ENCODE results near the gene OR6F1. TPM values are rescaled to one million over a fixed set of nuclear protein-coding genes. Genes with fewer than 3 reads are reported as not detected.
A peak's percentile ranks its signal among the peaks of the same experiment; 100 is the strongest.
"Not testable (repeated sequence)": the region's sequence is repeated elsewhere in the genome, so short reads cannot be mapped to it uniquely, and the experiment has no call there.

The OR6F1 gene
- total RNA-seq, 1 donor from 2014 or later: not detected

DNA sequence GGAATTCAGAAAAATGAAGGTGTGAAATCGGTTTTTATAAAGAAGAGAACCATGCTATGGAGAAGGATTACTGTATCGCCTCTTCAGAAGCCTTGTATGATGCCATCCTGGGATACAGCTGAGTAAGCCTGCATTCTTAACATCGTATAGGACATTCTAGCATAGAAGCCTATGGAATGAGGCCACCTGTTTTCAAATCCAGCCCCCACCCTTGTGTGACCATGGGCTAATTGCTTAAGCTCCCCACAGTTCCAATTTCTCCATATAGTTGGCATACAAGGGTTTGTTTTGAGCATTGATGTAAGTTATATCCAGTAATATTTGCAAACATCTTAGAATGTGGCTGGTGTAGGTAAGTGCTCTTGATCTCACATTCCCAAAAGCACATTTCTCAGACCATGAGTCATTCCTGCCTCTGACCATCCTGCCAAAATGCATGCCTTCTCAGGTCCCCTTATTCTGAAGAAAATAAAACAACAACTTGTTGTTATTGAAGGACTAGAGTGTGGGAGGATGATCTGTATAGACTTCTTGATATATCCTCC is 30.0 kb upstream of the OR6F1 start:
- Mint-ChIP-seq H3K9me3 (ENCODE audit: unreplicated experiment) (peaks cover 2% of the 10 kb centered on the region), H3K4me1 (ENCODE audit: low read depth, unreplicated experiment) (peaks cover 13% of the 10 kb centered on the region), H3K4me3 (ENCODE audit: unreplicated experiment) (no peak overlapping the region), H3K27ac (ENCODE audit: unreplicated experiment) (peak overlapping the region; percentile 96), H3K27me3 (ENCODE audit: low read depth, unreplicated experiment) (no peaks in the 10 kb centered on the region), H3K36me3 (ENCODE audit: low read depth, unreplicated experiment) (no peaks in the 10 kb centered on the region)
- Histone ChIP-seq H2AFZ (ENCODE audit: low read depth, low read length) (no peak overlapping the region), H3K4me3 (ENCODE audit: insufficient read depth, low read depth, low read length) (no peak overlapping the region), H3K79me2 (ENCODE audit: insufficient read depth, low read length) (no peaks in the 10 kb centered on the region), H4K20me1 (ENCODE audit: insufficient read depth, low read length) (no peaks in the 10 kb centered on the region), H3K4me2 (ENCODE audit: low read length) (peak overlapping the region; percentile 36), H3K9me3 (ENCODE audit: insufficient read depth, low read depth, low read length) (peaks cover 10% of the 10 kb centered on the region), H3K4me1 (ENCODE audit: insufficient read depth, low read length) (peaks cover 12% of the 10 kb centered on the region), H3K36me3 (ENCODE audit: insufficient read depth, low read length) (no peaks in the 10 kb centered on the region), H3K9ac (ENCODE audit: low read length) (no peak overlapping the region), H3K27me3 (ENCODE audit: insufficient read depth, low read length) (no peaks in the 10 kb centered on the region), H3K27ac (ENCODE audit: low read depth, low read length) (peak overlapping the region; percentile 80)
- TF ChIP-seq, protein P1, sequence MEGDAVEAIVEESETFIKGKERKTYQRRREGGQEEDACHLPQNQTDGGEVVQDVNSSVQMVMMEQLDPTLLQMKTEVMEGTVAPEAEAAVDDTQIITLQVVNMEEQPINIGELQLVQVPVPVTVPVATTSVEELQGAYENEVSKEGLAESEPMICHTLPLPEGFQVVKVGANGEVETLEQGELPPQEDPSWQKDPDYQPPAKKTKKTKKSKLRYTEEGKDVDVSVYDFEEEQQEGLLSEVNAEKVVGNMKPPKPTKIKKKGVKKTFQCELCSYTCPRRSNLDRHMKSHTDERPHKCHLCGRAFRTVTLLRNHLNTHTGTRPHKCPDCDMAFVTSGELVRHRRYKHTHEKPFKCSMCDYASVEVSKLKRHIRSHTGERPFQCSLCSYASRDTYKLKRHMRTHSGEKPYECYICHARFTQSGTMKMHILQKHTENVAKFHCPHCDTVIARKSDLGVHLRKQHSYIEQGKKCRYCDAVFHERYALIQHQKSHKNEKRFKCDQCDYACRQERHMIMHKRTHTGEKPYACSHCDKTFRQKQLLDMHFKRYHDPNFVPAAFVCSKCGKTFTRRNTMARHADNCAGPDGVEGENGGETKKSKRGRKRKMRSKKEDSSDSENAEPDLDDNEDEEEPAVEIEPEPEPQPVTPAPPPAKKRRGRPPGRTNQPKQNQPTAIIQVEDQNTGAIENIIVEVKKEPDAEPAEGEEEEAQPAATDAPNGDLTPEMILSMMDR (IDR thresholded peaks at IDR 0.05; ENCODE audit: insufficient read depth, low read depth, low read length): no peak
- TF ChIP-seq EZH2 (IDR thresholded peaks at IDR 0.05; ENCODE audit: insufficient read depth, low read length): no peak
- no peak for FAIRE-seq
- DNase-seq (ENCODE audit: low read depth): peak; percentile 54

GRCh38 chr1:247742215-247742760 is 25.8 kb upstream of the OR6F1 start:
- H3K4me3 Mint-ChIP-seq (ENCODE audit: unreplicated experiment); H3K9ac ChIP-seq (ENCODE audit: low read length); H3K79me2 ChIP-seq (ENCODE audit: insufficient read depth, low read length); H3K4me3 ChIP-seq (ENCODE audit: insufficient read depth, low read depth, low read length); H4K20me1 ChIP-seq (ENCODE audit: insufficient read depth, low read length); H2AFZ ChIP-seq (ENCODE audit: low read depth, low read length); H3K9me3 ChIP-seq (ENCODE audit: insufficient read depth, low read depth, low read length); H3K27me3 Mint-ChIP-seq (ENCODE audit: low read depth, unreplicated experiment); H3K9me3 Mint-ChIP-seq (ENCODE audit: unreplicated experiment); H3K36me3 ChIP-seq (ENCODE audit: insufficient read depth, low read length); H3K36me3 Mint-ChIP-seq (ENCODE audit: low read depth, unreplicated experiment); FAIRE-seq; H3K4me2 ChIP-seq (ENCODE audit: low read length); H3K27me3 ChIP-seq (ENCODE audit: insufficient read depth, low read length): not testable (repeated sequence)
- H3K27ac Mint-ChIP-seq (ENCODE audit: unreplicated experiment): peak overlapping the region; percentile 90
- DNase-seq (ENCODE audit: low read depth): peak; percentile 78
- H3K4me1 Mint-ChIP-seq (ENCODE audit: low read depth, unreplicated experiment): peaks cover 16% of the 10 kb centered on the region
- peaks cover 12% of the 10 kb centered on the region for H3K4me1 ChIP-seq (ENCODE audit: insufficient read depth, low read length)
- peak overlapping the region; percentile 70 for H3K27ac ChIP-seq (ENCODE audit: low read depth, low read length)

DNA sequence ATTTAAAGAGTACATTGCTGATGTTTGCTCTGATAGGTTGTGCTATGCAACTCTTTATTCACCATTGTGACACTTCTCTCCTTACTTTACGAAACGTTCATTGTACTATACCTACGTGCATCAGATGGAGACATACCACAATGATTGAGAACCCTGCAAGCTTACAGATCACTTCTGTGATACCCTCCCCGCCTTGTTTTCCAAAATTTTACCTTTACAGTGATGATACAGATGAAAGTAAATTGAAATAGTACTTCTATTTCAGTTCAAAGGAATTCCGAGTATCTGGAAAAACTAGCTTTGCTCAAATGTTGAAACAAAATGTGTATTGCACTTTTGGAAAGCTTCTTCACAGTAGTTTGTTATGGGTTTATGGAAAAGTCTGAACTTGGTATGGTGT is 25.3 kb upstream of the OR6F1 start:
- no peak for TF ChIP-seq EZH2 (IDR thresholded peaks at IDR 0.05; ENCODE audit: insufficient read depth, low read length)
- Mint-ChIP-seq H3K27me3 (ENCODE audit: low read depth, unreplicated experiment) (no peaks in the 10 kb centered on the region), H3K27ac (ENCODE audit: unreplicated experiment) (peak overlapping the region; percentile 90), H3K4me1 (ENCODE audit: low read depth, unreplicated experiment) (peaks cover 16% of the 10 kb centered on the region), H3K4me3 (ENCODE audit: unreplicated experiment) (no peak overlapping the region), H3K36me3 (ENCODE audit: low read depth, unreplicated experiment) (no peaks in the 10 kb centered on the region), H3K9me3 (ENCODE audit: unreplicated experiment) (peaks cover 8% of the 10 kb centered on the region)
- H3K27ac ChIP-seq (ENCODE audit: low read depth, low read length): peak overlapping the region; percentile 70
- H3K9ac ChIP-seq (ENCODE audit: low read length): no peak overlapping the region
- DNase-seq (ENCODE audit: low read depth): no peak
- no peak overlapping the region for H2AFZ ChIP-seq (ENCODE audit: low read depth, low read length)
- H3K79me2 ChIP-seq (ENCODE audit: insufficient read depth, low read length): no peaks in the 10 kb centered on the region
- no peak for FAIRE-seq
- H4K20me1 ChIP-seq (ENCODE audit: insufficient read depth, low read length): no peaks in the 10 kb centered on the region
- H3K9me3 ChIP-seq (ENCODE audit: insufficient read depth, low read depth, low read length): no peaks in the 10 kb centered on the region
- H3K4me1 ChIP-seq (ENCODE audit: insufficient read depth, low read length): peaks cover 11% of the 10 kb centered on the region
- H3K4me3 ChIP-seq (ENCODE audit: insufficient read depth, low read depth, low read length): no peak overlapping the region
- H3K36me3 ChIP-seq (ENCODE audit: insufficient read depth, low read length): no peaks in the 10 kb centered on the region
- H3K27me3 ChIP-seq (ENCODE audit: insufficient read depth, low read length): no peaks in the 10 kb centered on the region
- H3K4me2 ChIP-seq (ENCODE audit: low read length): no peak overlapping the region

Data from astrocyte (in vitro differentiated cells and primary cell).